Measurements from ENCODE around the gene GNA14.
"Not testable (repeated sequence)": the region's sequence is repeated elsewhere in the genome, so short reads cannot be mapped to it uniquely, and the experiment has no call there.

The GNA14 gene

GRCh38 chr9:77531400-77531799 lies 116.7 kb downstream of the GNA14 start:
- no peak for DNase-seq

- no peak for DNase-seq
Observed at GRCh38 chr9:77523891-77524290, 124.2 kb downstream of the GNA14 start.

- no peak for DNase-seq
Observed at GRCh38 chr9:77521091-77521490, 127.0 kb downstream of the GNA14 start.

- DNase-seq = no peak
Observed at GRCh38 chr9:77518688-77519087, 129.4 kb downstream of the GNA14 start.

- DNase-seq = no peak
Observed at GRCh38 chr9:77516781-77517180, 131.3 kb downstream of the GNA14 start.

- DNase-seq = no peak
Observed at GRCh38 chr9:77514886-77515711, 133.0 kb downstream of the GNA14 start.

- DNase-seq = no peak
Observed at GRCh38 chr9:77513457-77513856, 134.7 kb downstream of the GNA14 start.

GRCh38 chr9:77512876-77513275 lies 135.2 kb downstream of the GNA14 start:
- no peak for DNase-seq

GRCh38 chr9:77511525-77511924 lies 136.6 kb downstream of the GNA14 start:
- no peak for DNase-seq

GRCh38 chr9:77510666-77511065 lies 137.5 kb downstream of the GNA14 start:
- DNase-seq = no peak

- no peak for DNase-seq
Observed at GRCh38 chr9:77508396-77508795, 139.7 kb downstream of the GNA14 start.

- DNase-seq = no peak
Observed at GRCh38 chr9:77507212-77507961, 140.7 kb downstream of the GNA14 start.

GRCh38 chr9:77505232-77505631 lies 142.9 kb downstream of the GNA14 start:
- DNase-seq = no peak

GRCh38 chr9:77502568-77502967 lies 145.6 kb downstream of the GNA14 start:
- no peak for DNase-seq

- DNase-seq = no peak
Observed at GRCh38 chr9:77498891-77499290, 149.2 kb downstream of the GNA14 start.

GRCh38 chr9:77497322-77498198 lies 150.6 kb downstream of the GNA14 start:
- DNase-seq = no peak

GRCh38 chr9:77495834-77496671 lies 152.1 kb downstream of the GNA14 start:
- no peak for DNase-seq

GRCh38 chr9:77490279-77490678 lies 157.8 kb downstream of the GNA14 start:
- not testable (repeated sequence) for DNase-seq

- not testable (repeated sequence) for DNase-seq
Observed at GRCh38 chr9:77489405-77490163, 158.5 kb downstream of the GNA14 start.

- DNase-seq = no peak
Observed at GRCh38 chr9:77488439-77489126, 159.5 kb downstream of the GNA14 start.

GRCh38 chr9:77486968-77487367 lies 161.2 kb downstream of the GNA14 start:
- no peak for DNase-seq
